ENCODE measurements around the gene CSRP3.

DNA sequence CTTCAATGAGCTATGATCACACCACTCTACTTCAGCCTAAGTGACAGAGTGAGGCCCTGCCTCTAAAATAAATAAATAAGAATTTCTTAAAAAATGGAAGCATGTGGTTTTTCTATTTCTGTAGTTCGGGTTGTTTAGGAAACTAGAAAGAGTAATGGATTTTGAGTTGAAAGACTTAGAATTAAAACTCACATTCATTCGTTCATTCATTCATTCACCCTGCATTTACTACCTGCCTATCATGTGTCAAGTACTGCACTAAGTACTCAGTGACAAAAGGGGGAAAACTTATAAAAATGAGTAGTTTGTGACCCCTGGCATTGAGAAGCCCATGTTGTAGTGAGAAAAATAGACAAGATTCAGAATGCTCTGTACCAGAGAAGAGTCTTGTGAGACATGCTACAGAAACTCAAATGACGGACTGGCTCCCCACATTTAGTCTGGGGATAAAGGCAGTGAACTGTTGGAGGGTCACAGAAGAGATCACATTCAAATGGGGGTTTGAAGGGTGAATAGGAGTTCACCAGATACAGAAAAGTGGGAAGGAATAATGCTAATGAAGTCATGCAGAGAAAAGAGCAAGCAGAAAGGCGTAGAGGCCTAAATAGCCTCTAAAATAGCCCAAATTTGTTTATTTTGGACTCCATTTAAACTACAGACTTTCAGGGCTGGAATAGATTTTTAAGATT lies 7.0 kb downstream of the CSRP3 start:
- TF ChIP-seq, protein P1, sequence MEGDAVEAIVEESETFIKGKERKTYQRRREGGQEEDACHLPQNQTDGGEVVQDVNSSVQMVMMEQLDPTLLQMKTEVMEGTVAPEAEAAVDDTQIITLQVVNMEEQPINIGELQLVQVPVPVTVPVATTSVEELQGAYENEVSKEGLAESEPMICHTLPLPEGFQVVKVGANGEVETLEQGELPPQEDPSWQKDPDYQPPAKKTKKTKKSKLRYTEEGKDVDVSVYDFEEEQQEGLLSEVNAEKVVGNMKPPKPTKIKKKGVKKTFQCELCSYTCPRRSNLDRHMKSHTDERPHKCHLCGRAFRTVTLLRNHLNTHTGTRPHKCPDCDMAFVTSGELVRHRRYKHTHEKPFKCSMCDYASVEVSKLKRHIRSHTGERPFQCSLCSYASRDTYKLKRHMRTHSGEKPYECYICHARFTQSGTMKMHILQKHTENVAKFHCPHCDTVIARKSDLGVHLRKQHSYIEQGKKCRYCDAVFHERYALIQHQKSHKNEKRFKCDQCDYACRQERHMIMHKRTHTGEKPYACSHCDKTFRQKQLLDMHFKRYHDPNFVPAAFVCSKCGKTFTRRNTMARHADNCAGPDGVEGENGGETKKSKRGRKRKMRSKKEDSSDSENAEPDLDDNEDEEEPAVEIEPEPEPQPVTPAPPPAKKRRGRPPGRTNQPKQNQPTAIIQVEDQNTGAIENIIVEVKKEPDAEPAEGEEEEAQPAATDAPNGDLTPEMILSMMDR (IDR thresholded peaks at IDR 0.05) = no peak
- TF ChIP-seq EP300 (IDR thresholded peaks at IDR 0.05) = no peak

Data from stomach (tissue), 4 donors.